Measurements from ENCODE around the gene NKD1. TPM values are rescaled to one million over a fixed set of nuclear protein-coding genes. Genes with fewer than 3 reads are reported as not detected.
A peak's percentile ranks its signal among the peaks of the same experiment; 100 is the strongest.

The NKD1 gene
- polyA plus RNA-seq, 3 donors = 0.01 TPM; not detected in 2

DNA sequence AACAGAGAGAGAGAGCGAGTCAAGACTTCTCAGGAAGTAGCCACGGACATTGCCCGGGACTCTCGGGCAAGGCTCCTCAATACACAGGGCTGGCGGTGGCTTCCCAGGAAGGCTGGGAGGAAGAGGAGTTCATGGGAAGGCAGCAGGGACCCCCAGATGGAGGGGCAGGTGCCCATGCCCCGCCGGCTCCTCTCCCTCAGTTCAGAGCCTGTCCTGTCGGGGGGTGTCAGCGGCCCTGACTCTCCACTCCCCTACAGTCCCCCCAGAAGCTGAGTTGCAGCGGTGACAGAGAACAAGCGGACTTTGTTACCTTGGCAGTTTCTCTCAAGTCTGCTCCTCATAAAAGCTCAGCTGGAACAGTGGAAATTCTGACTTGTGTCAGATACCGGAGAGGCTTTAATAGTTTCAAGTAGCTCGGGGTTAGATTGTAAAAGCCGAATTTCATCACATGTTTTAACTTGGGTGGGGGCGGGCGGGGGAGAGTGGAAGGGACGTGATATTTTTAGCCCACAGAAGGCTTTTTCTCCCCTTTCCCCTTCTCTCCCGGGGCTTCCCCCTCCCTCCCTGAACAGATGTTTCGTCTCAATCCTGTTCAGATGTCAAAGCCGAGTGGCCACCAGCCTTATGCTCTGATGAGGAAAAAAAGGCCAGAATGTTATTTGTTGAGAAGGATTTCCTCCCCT lies 65.2 kb downstream of the NKD1 start:
- no peak overlapping the region for H2AFZ ChIP-seq (ENCODE audit: insufficient read depth, low read depth, low read length, poor library complexity, severe bottlenecking)
- Mint-ChIP-seq H3K4me1 (peaks cover 36% of the 10 kb centered on the region), H3K9me3 (peaks cover 0 to 1% (median 0%) of the 10 kb centered on the region in 7 donors), H3K4me3 (no peak overlapping the region), H3K27ac (peak overlapping the region in 1 of 7 donors; percentile 68), H3K27me3 (ENCODE audit: low read depth in 3 of 3) (peaks cover 0 to 7% (median 3%) of the 10 kb centered on the region in 3 donors), H3K36me3 (peaks cover 0 to 7% of the 10 kb centered on the region in 2 donors)
- no peak overlapping the region for H3K4me2 ChIP-seq (replicated peaks; ENCODE audit: extremely low read depth, low read length, poor library complexity, severe bottlenecking)
- H3K9me3 ChIP-seq (replicated peaks in 1 of 2; ENCODE audit: control insufficient read depth in 1 of 2, insufficient read depth in 1 of 2, low read length in 2 of 2) = no peaks in the 10 kb centered on the region
- H3K27ac ChIP-seq (ENCODE audit: low read depth in 1 of 2, low read length in 2 of 2) = no peak overlapping the region
- H3K4me1 ChIP-seq (ENCODE audit: control insufficient read depth in 1 of 2, insufficient read depth in 2 of 2, low read length in 2 of 2) = peaks cover 29 to 32% of the 10 kb centered on the region in 2 donors
- TF ChIP-seq, protein P1, sequence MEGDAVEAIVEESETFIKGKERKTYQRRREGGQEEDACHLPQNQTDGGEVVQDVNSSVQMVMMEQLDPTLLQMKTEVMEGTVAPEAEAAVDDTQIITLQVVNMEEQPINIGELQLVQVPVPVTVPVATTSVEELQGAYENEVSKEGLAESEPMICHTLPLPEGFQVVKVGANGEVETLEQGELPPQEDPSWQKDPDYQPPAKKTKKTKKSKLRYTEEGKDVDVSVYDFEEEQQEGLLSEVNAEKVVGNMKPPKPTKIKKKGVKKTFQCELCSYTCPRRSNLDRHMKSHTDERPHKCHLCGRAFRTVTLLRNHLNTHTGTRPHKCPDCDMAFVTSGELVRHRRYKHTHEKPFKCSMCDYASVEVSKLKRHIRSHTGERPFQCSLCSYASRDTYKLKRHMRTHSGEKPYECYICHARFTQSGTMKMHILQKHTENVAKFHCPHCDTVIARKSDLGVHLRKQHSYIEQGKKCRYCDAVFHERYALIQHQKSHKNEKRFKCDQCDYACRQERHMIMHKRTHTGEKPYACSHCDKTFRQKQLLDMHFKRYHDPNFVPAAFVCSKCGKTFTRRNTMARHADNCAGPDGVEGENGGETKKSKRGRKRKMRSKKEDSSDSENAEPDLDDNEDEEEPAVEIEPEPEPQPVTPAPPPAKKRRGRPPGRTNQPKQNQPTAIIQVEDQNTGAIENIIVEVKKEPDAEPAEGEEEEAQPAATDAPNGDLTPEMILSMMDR (IDR thresholded peaks at IDR 0.05) = no peak
- DNase-seq = no peak
- H3K27me3 ChIP-seq (ENCODE audit: control insufficient read depth in 2 of 2, insufficient read depth in 2 of 2, low read length in 2 of 2) = no peaks in the 10 kb centered on the region
- no peaks in the 10 kb centered on the region for H4K20me1 ChIP-seq (ENCODE audit: insufficient read depth, low read length)
- no peak overlapping the region for H3K9ac ChIP-seq (ENCODE audit: insufficient read depth, low read length, poor library complexity, severe bottlenecking)
- H3K4me3 ChIP-seq (replicated peaks in 1 of 3; ENCODE audit: low read depth in 2 of 3, low read length in 3 of 3) = no peak overlapping the region
- 82% methylated on average over 4 of the region's 20 CpGs for WGBS (ENCODE audit: insufficient coverage)
- intact Hi-C loops (cut with micrococcal nuclease) = no loop called here
- H3K79me2 ChIP-seq (ENCODE audit: insufficient read depth, low read length) = no peaks in the 10 kb centered on the region
- no peaks in the 10 kb centered on the region for H3K36me3 ChIP-seq (replicated peaks in 1 of 2; ENCODE audit: control insufficient read depth in 1 of 2, insufficient read depth in 2 of 2, low read length in 2 of 2)

DNA sequence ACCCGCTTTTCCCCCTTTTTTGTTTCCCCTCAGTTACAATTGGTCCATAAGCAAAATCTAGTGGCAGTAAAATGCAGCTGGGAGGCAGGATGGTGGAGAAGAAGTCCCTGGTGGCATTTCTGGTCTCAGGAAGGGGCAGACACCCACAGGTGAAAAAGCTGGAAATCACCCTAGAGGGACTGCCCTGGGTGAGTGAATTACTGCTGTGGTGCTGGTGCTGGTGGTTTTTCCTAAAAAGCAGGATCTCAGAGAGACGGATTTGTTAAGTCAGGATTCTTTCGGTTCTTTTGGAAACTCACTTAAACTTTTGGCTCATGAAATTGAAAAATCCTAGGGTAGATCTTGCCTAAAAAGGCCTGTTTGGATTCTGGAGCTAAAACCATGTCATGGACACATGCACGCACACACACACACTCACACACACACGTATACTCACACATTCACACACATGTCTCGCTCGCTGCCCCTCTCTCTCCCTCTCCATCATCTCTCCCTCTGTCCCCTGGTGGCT lies 65.8 kb downstream of the NKD1 start:
- TF ChIP-seq, protein P1 (IDR thresholded peaks at IDR 0.05) = no peak
- peaks cover 36% of the 10 kb centered on the region for H3K4me1 Mint-ChIP-seq
- WGBS (ENCODE audit: insufficient coverage) = 98% methylated on average over 6 of the region's 7 CpGs
- Histone ChIP-seq H3K4me3 (replicated peaks in 1 of 3; ENCODE audit: low read depth in 2 of 3, low read length in 3 of 3) (no peak overlapping the region), H3K9me3 (replicated peaks in 1 of 2; ENCODE audit: control insufficient read depth in 1 of 2, insufficient read depth in 1 of 2, low read length in 2 of 2) (no peaks in the 10 kb centered on the region), H3K27me3 (ENCODE audit: control insufficient read depth in 2 of 2, insufficient read depth in 2 of 2, low read length in 2 of 2) (no peaks in the 10 kb centered on the region), H3K36me3 (replicated peaks in 1 of 2; ENCODE audit: control insufficient read depth in 1 of 2, insufficient read depth in 2 of 2, low read length in 2 of 2) (no peaks in the 10 kb centered on the region), H2AFZ (ENCODE audit: insufficient read depth, low read depth, low read length, poor library complexity, severe bottlenecking) (no peak overlapping the region), H3K79me2 (ENCODE audit: insufficient read depth, low read length) (no peaks in the 10 kb centered on the region), H3K4me2 (replicated peaks; ENCODE audit: extremely low read depth, low read length, poor library complexity, severe bottlenecking) (no peak overlapping the region), H4K20me1 (ENCODE audit: insufficient read depth, low read length) (no peaks in the 10 kb centered on the region), H3K4me1 (ENCODE audit: control insufficient read depth in 1 of 2, insufficient read depth in 2 of 2, low read length in 2 of 2) (peaks cover 29 to 32% of the 10 kb centered on the region in 2 donors), H3K9ac (ENCODE audit: insufficient read depth, low read length, poor library complexity, severe bottlenecking) (no peak overlapping the region), H3K27ac (ENCODE audit: low read depth in 1 of 2, low read length in 2 of 2) (no peak overlapping the region)
- peaks cover 0 to 8% (median 3%) of the 10 kb centered on the region in 3 donors for H3K27me3 Mint-ChIP-seq (ENCODE audit: low read depth in 3 of 3)
- H3K36me3 Mint-ChIP-seq = peaks cover 0 to 7% of the 10 kb centered on the region in 2 donors
- intact Hi-C loops (cut with micrococcal nuclease) = no loop called here
- no peak for DNase-seq
- H3K9me3 Mint-ChIP-seq = peaks cover 0 to 3% (median 0%) of the 10 kb centered on the region in 7 donors
- H3K27ac Mint-ChIP-seq = no peak overlapping the region
- no peak overlapping the region for H3K4me3 Mint-ChIP-seq
